ENCODE measurements around the gene DNAJC7.

GRCh38 chr17:41967141-41967920 is 49.9 kb downstream of the DNAJC7 start:
- TF ChIP-seq, protein P1, sequence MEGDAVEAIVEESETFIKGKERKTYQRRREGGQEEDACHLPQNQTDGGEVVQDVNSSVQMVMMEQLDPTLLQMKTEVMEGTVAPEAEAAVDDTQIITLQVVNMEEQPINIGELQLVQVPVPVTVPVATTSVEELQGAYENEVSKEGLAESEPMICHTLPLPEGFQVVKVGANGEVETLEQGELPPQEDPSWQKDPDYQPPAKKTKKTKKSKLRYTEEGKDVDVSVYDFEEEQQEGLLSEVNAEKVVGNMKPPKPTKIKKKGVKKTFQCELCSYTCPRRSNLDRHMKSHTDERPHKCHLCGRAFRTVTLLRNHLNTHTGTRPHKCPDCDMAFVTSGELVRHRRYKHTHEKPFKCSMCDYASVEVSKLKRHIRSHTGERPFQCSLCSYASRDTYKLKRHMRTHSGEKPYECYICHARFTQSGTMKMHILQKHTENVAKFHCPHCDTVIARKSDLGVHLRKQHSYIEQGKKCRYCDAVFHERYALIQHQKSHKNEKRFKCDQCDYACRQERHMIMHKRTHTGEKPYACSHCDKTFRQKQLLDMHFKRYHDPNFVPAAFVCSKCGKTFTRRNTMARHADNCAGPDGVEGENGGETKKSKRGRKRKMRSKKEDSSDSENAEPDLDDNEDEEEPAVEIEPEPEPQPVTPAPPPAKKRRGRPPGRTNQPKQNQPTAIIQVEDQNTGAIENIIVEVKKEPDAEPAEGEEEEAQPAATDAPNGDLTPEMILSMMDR (IDR thresholded peaks at IDR 0.05) = no peak
- no peak for TF ChIP-seq POLR2A (IDR thresholded peaks at IDR 0.05)
- TF ChIP-seq EP300 (IDR thresholded peaks at IDR 0.05) = no peak
